RWPE2 (cell line): ENCODE data around the gene ELF1.

Experiments
- ATAC-seq: fragments of 200-7000 bp; cut with Tn5 transposase; 3 replicates; pipeline ENCODE4 v1.9.1; 2021; ENCODE audit warnings: low read depth
- DNase-seq: peaks from one replicate; pipeline ENCODE4 v3.0.0-alpha.2; 2020; ENCODE audit warnings: low spot score
- H3K27ac ChIP-seq: fragments of 450-650 bp; 2 replicates; pipeline ENCODE4 v1.5.1; 2017; ENCODE audit warnings: mild to moderate bottlenecking; ENCODE audit not compliant: poor library complexity, severe bottlenecking
- H3K27me3 ChIP-seq: fragments of 250-450 bp; sonication (Bioruptor Pico); 2 replicates; pipeline ENCODE4 v1.5.1; 2021; ENCODE audit warnings: mild to moderate bottlenecking, moderate library complexity; ENCODE audit not compliant: insufficient read depth, poor library complexity, severe bottlenecking
- H3K36me3 ChIP-seq: fragments of 250-450 bp; sonication (Bioruptor Pico); 2 replicates; pipeline ENCODE4 v1.5.1; 2020; ENCODE audit warnings: low read depth, mild to moderate bottlenecking, moderate library complexity
- H3K4me1 ChIP-seq: fragments of 250-450 bp; sonication (Bioruptor Pico); 2 replicates; pipeline ENCODE4 v1.5.1; 2021; ENCODE audit warnings: mild to moderate bottlenecking, moderate library complexity; ENCODE audit not compliant: insufficient read depth, poor library complexity, severe bottlenecking
- H3K4me3 ChIP-seq: fragments of 250-450 bp; sonication (Bioruptor Pico); 2 replicates; pipeline ENCODE4 v1.5.1; 2021; ENCODE audit warnings: mild to moderate bottlenecking, moderate library complexity; ENCODE audit not compliant: severe bottlenecking
- H3K9me3 ChIP-seq: fragments of 250-450 bp; sonication (Bioruptor Pico); 2 replicates; pipeline ENCODE4 v1.5.1; 2021; ENCODE audit warnings: mild to moderate bottlenecking, moderate library complexity; ENCODE audit not compliant: severe bottlenecking
- TF ChIP-seq, protein P1 (sequence below): fragments of 450-650 bp; IDR thresholded peaks from one replicate; pipeline ENCODE4 v1.5.1; 2017; ENCODE audit warnings: mild to moderate bottlenecking, moderate library complexity; ENCODE audit not compliant: poor library complexity, severe bottlenecking

The ELF1 gene

DNA sequence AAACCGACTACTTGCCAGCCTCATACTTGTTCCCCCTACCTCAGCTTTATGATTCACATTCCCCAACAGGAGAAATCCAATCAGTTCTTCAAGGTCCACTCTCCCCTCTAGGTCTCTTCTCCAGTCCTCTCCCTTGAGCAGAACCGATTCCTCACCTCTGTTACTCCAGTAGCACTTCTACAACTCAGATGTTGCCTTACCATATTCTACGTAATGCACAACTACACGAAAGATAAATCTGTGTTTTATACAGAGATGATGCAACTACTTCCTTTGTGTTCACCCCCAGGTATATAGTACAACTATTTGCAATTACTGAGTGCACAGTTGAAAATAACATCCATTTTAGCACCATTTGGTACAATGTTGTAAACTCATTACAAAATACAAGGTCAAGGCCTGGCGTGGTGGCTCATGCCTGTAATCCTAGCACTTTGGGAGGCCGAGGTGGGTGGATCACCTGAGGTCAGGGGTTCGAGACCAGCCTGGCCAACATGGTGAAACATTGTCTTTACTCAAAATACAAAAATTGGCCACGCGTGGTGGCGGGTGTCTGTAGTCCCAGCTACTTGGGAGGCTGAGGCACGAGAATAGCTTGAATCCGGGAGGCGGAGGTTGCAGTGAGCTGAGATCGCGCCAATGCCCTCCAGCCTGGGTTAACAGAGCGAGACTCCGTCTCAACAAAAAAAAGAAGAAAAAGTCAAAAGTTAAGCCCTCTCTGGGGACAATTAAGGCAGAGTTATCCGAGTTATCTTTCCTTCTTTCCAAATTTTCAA lies 39.4 kb upstream of the ELF1 start:
- H3K27me3 ChIP-seq = no peaks in the 10 kb centered on the region
- peak overlapping the region; percentile 87 for H3K27ac ChIP-seq
- peaks cover 8% of the 10 kb centered on the region for H3K36me3 ChIP-seq
- no peak for ATAC-seq
- no peaks in the 10 kb centered on the region for H3K9me3 ChIP-seq
- no peak for DNase-seq
- TF ChIP-seq, protein P1, sequence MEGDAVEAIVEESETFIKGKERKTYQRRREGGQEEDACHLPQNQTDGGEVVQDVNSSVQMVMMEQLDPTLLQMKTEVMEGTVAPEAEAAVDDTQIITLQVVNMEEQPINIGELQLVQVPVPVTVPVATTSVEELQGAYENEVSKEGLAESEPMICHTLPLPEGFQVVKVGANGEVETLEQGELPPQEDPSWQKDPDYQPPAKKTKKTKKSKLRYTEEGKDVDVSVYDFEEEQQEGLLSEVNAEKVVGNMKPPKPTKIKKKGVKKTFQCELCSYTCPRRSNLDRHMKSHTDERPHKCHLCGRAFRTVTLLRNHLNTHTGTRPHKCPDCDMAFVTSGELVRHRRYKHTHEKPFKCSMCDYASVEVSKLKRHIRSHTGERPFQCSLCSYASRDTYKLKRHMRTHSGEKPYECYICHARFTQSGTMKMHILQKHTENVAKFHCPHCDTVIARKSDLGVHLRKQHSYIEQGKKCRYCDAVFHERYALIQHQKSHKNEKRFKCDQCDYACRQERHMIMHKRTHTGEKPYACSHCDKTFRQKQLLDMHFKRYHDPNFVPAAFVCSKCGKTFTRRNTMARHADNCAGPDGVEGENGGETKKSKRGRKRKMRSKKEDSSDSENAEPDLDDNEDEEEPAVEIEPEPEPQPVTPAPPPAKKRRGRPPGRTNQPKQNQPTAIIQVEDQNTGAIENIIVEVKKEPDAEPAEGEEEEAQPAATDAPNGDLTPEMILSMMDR = no peak
- peaks cover 37% of the 10 kb centered on the region for H3K4me1 ChIP-seq
- peak overlapping the region; percentile 71 for H3K4me3 ChIP-seq

DNA sequence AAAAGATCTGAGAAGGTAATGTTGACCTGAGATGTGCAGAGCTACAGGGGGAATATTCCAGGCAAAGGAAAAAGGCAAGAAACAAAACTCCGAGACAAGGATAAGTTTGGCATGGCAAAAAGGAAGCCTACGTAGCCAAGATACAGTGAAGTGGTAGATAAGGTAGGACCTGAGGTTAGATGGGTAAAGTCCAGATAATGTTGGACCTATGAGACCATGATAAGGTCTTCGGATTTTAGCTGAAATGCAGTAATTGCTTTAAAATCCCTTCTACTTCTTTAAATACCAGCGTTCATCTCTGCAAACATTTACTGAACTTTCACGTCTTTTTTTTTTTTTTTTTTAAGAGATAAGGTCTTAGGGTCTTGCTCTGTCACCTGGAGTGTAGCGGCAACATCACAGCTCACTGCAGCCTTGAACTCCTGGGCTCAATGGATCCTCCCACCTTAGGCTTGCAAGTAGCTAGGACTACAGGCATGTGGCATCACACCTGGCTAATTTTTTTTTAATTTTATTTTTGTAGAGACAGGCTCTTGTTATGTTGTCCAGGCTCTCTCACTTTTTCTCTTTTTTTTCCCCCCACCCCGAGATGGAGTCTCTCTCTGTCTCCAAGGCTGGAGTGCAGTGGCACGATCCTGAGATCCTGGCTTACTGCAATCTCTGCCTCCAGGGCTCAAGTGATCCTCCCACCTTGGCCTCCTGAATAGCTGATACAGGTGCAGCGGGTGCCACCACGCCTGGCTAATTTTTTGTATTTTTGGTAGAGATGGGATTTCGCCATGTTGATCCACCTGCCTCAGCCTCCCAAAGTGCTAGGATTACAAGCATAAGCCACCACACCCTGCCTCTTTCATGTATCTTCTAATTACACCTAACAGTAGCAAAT lies 38.0 kb upstream of the ELF1 start:
- Histone ChIP-seq H3K27ac (no peak overlapping the region), H3K9me3 (no peaks in the 10 kb centered on the region), H3K4me3 (no peak overlapping the region), H3K27me3 (no peaks in the 10 kb centered on the region), H3K4me1 (peaks cover 34% of the 10 kb centered on the region), H3K36me3 (no peaks in the 10 kb centered on the region)
- TF ChIP-seq, protein P1 = no peak
- ATAC-seq = no peak
- no peak for DNase-seq

DNA sequence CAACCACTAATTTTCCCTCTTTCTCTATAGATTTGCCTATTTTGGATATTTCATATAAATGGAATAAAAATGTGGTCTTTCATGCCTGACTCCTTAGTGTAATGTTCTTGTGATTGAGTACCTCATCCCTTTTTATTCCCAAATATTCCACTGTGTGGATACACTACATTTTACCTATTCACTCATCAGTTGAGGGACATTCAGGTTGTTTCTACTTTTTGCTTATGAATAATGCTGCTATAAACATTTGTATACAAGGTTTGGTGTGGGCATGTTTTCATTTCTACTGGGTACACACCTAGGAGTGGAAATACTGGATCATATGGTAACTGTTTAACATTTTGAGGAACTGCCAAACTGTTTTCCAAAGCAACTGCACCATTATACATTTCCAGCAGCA lies 37.1 kb upstream of the ELF1 start:
- peaks cover 34% of the 10 kb centered on the region for H3K4me1 ChIP-seq
- no peaks in the 10 kb centered on the region for H3K36me3 ChIP-seq
- no peaks in the 10 kb centered on the region for H3K27me3 ChIP-seq
- H3K9me3 ChIP-seq = no peaks in the 10 kb centered on the region
- H3K27ac ChIP-seq = no peak overlapping the region
- H3K4me3 ChIP-seq = no peak overlapping the region
- TF ChIP-seq, protein P1 = no peak
- ATAC-seq (no peak), DNase-seq (no peak)

DNA sequence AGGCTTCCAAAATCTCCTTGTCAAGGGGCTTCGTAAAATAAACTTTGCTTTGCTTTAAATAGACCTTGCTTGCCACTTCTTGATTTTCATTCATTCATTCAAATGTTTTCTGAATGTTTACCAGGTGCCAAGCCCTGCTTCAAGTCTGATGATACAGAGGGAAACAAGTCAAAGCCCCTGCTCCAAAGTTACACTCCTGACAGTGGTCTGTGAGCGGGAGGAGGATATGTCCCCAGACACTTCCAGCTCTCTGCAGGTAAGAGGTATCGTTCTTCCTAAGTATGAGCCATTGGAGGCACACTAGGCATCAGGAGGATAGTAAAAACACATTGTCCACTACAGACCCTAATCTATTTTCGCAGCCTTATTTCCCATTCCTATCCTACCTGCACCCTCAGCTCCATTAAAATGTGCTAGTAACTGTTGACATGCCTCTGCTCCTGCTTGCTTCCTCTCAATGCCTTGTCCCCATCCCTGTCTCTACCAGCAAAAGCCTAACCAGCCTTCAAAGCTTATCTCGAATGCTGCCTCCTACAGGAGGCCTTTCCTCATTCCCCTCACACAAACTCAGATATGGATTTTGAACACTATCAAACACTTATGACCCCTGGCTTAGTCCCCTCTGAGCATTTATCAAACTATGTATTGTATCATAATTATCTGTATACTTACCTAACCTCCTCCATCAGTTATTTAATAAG lies 36.0 kb upstream of the ELF1 start:
- TF ChIP-seq, protein P1 = no peak
- Histone ChIP-seq H3K4me3 (no peak overlapping the region), H3K36me3 (no peaks in the 10 kb centered on the region), H3K27ac (peak overlapping the region; percentile 18), H3K27me3 (no peaks in the 10 kb centered on the region), H3K9me3 (no peaks in the 10 kb centered on the region), H3K4me1 (peaks cover 38% of the 10 kb centered on the region)
- DNase-seq (no peak), ATAC-seq (no peak)
